Spleen (tissue), 7 donors: ENCODE data around the gene SSBP3.

Source experiments
- POLR2AphosphoS5 ChIP-seq, 3 donors: sonication (generic); formaldehyde crosslinking; IDR thresholded peaks; one replicate each; pipeline ENCODE4 v1.5.1; 2017; ENCODE audit warnings: antibody characterized with exemption in 3 of 3
- TF ChIP-seq, protein P1 (sequence below), 11 experiments: fragments of 200-600 bp in 7 of 11; fragments of 450-650 bp in 4 of 11; sonication (generic) in 4 of 11; IDR thresholded peaks in 8 of 11; conservative IDR thresholded peaks in 3 of 11; 1 replicate in 7 of 11; 2 replicates in 4 of 11; pipeline versions ENCODE4 v1.4.0 to v1.8.0; 2016 to 2021; ENCODE audit warnings: antibody characterized with exemption in 11 of 11, inconsistent platforms in 4 of 11, mild to moderate bottlenecking in 1 of 11
- donor health status: DM: no; HTN: no; CAD: no; lungs with moderate emphysema.
- donor health status: DM: no; HTN: no; CAD: no.
- donor health status: DM: no; HTN: no; CAD: no.

DNA sequence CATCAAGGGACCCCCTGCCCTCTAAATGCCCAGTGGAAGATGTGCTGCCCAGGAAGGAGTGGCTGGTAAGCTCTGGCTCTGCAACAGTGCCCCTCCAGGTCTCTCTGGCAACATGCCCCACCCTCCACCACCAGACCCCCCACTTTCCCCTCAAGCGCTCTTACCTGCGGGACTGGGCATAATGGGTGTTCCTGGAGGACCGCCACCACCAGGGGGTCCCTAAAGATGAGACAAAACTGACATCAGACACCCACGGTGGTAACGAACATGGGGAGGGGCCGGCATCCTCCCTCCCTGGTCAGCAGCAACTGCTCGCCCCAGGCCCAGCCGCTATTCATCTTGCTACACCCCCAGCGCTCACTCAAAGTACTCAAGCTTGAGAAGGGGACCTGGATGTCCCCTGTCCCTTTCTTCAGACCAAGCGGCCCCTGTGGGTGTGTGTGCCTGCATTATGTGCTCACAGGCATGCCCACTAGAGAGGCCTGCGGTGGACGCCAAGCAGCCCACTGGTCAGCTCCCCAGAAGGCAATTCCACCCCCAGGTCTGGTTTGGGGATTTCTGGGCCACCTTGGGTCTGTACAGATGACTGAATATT lies 165.4 kb downstream of the SSBP3 start:
- TF ChIP-seq, protein P1, sequence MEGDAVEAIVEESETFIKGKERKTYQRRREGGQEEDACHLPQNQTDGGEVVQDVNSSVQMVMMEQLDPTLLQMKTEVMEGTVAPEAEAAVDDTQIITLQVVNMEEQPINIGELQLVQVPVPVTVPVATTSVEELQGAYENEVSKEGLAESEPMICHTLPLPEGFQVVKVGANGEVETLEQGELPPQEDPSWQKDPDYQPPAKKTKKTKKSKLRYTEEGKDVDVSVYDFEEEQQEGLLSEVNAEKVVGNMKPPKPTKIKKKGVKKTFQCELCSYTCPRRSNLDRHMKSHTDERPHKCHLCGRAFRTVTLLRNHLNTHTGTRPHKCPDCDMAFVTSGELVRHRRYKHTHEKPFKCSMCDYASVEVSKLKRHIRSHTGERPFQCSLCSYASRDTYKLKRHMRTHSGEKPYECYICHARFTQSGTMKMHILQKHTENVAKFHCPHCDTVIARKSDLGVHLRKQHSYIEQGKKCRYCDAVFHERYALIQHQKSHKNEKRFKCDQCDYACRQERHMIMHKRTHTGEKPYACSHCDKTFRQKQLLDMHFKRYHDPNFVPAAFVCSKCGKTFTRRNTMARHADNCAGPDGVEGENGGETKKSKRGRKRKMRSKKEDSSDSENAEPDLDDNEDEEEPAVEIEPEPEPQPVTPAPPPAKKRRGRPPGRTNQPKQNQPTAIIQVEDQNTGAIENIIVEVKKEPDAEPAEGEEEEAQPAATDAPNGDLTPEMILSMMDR (IDR thresholded peaks at IDR 0.05 in 8 of 11, conservative IDR thresholded peaks at IDR 0.05 in 3 of 11) = no peak
- TF ChIP-seq POLR2AphosphoS5 (IDR thresholded peaks at IDR 0.05) = no peak
